GM19397 (cell line): Measurements from ENCODE around the gene SLC26A2.
A peak's percentile ranks its signal among the peaks of the same experiment; 100 is the strongest.

Experiments
- ATAC-seq: cut with Tn5 transposase; IDR thresholded peaks from one replicate; pipeline ENCODE4 v1.9.1; 2021; ENCODE audit warnings: mild to moderate bottlenecking, moderate library complexity; ENCODE audit not compliant: unreplicated experiment

SLC26A2 gene

DNA sequence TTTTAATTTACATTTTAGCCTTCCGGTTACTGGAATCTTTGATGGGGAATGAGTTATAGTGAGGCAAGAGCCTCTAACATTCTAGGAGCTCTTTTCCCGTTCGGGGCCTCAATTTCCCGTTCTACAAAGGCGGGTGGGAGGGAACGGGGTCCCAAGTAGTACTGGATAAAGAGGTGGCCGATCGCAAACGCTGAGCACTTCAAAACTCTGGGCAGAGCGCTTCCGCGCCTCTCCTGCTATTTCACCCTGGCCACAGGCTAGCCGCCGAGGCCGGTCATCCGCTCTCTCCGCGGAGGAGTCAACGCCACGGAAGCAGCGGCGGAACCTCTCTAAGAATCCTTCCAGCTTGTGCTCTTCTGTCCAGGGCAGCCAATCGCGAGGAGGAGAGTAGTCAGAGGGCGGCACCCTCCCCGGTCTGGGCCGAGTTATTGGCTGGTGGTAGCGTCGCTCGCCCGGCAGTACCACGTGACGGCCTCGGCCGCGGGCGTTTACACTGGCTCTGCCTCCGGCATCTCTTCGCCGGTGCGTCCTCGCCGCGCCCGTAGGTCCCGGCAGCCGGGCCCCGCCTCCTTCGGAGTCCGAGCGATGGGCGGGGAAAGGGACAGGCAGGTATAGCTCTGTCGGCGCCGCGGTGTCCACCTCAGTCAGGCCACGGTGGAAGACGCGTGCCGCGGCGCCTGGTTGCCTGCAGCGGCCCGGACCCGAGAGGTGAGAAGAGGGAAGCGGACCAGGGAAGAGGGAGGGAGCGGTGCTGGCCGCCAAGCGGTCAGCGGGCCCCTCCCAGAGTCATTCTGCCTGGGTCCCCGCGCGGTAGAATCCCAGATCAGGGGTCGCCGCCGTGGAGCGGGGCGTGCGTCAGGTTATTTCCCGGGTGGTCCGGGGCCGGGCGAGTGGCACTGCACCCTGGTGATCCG lies at the start of gene SLC26A2:
Gene SLC26A2, plus strand, starts transcription at position 487 of the 914 bp plus-strand sequence. CDS start 16,895 bp downstream, outside the sequence.
- ATAC-seq = peak; percentile 99

DNA sequence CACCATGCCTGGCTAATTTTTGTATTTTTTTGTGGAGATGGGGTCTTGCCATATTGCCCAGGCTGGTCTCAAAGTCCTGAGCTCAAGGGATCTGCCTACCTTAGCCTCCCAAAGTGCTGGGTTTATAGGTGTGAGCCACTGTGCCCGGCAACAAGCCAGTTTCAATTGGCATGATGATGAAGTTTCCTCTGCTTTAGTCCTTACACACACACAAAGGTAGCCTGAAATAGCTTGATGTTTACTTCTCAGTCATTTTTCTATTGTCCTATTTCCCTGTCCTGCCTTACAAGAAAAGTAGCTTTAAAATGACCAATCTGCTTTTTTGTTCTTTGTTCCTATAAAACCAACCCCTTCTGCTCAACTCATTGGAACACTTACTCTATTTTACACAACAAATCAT lies 49.5 kb upstream of the SLC26A2 start:
- no peak for ATAC-seq

DNA sequence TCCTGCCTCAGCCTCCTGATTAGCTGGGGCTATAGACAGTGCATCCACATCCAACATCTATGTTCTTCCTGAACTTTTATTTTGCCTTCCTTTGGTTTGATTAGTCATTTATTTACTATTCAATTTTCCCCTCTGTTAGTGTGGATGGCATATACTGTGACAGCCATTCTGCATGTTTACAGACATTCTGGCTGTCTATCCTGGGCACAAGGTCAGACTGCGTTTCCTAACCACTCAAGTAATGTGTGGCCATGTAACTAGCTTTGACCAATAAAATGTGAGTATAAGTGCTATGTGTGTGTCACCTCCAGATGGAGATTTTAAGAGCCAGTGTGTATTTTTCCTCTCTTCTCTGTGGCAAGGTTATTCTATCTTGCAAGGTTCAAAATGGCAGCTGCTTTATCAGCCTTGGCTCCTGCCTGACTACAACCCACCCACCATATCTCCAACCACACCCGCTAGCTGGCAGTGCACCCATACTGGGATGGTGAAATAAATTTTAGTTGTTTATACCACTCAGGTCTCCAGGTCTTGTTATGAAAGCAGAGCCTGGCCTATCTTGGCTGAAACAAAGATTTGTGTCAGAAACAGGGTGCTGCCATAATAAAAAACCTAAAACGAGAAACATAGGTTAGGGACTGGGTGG lies 48.2 kb upstream of the SLC26A2 start:
- ATAC-seq = no peak

DNA sequence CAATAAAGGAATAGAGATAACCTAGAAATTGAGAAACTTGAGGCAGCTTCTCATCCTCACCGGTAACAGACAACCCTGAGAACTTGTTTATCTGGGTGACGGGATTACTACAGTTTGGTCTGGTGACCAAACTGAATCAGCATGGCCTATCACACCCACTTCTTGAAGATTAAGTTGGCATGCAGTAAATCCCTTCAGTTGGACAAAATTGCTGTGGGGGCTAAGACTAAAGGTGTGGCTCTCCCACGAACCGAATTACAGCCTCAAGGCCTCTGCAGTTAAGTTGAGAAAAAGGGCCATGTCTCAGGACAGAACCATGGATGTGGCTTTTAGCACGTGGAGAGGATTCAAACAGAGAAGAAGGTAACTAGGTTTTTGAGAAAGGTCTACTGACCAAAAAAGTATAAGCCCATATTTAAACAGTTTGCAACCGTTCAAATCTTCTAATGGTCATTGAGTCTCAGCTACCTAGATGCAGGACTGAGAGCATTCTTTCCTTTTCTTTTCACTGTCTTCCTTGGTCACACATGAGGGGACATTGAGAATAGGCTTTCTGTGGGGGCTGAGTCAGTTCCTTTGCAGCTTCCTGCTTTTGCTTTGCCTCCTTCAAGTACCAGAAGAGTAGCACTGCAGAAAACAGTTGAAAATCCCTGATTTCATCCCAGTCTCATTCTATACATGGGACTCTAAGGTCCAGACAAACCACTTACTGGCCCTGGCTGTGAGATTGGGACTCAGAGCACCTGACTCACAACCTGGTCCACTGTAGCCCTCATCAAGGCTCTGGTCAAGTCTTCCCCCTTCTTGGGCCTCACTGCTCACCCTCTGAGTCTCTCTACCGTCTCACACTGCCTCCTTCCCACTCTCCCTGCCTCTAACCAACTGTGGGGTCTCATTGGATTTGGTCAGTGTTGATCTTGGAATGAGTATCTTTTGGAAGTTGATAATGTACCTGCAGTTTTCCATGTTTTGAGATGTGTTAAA lies 46.8 kb upstream of the SLC26A2 start:
- no peak for ATAC-seq

- ATAC-seq = no peak
Measured at GRCh38 chr5:149915392-149916260, 44.9 kb upstream of the SLC26A2 start.

GRCh38 chr5:149916334-149917072 lies 44.1 kb upstream of the SLC26A2 start:
- ATAC-seq = no peak

DNA sequence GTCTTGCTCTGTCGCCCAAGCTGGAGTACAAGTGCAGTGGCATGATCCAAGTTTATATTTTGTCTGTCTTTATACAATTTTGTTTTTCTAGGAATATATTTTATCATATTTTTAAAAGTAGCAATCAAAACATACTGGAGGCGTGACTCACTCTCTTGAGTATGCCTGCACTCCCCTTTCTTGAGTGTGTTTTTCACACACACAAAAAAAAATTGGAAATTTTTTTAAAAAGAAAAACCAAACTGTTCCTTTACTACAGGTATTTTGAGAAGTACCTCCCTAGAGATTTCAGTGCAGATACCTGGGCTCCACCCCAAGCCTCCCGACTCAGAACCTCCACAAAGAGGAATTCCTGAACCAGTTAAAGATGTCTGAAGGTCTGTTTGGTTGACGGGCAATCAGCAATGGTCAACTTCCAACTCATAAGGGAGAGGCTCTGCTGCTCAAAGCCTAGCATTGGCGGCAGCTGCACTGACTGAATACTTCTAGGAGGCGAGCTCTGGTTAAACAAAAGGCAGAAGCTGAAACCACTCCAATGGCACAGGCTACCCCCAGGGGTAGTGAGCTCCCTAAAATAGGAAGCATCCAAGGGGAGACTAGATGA lies 43.4 kb upstream of the SLC26A2 start:
- ATAC-seq = no peak

- ATAC-seq = no peak
Measured at GRCh38 chr5:149921597-149921996, 39.0 kb upstream of the SLC26A2 start.

GRCh38 chr5:149922950-149923349 lies 37.6 kb upstream of the SLC26A2 start:
- ATAC-seq = no peak

DNA sequence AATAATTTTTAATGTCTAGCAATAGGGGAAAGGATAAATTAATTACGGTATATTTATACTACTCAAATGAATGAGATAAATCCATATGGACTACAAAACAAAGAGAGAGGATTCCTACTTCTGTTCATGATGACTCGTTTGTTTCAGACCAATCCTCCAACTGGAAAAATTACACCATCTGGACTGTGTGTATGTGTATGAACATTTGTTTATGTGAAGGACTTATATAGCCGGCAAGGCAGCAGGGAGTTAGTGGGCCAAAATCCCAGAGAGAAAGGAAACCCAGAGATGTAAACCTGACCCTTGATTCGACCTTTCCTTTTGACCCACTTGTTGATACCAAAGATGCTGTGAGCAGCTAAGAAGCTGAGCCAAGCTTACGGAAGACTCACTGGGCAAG lies 36.1 kb upstream of the SLC26A2 start:
- ATAC-seq = no peak

DNA sequence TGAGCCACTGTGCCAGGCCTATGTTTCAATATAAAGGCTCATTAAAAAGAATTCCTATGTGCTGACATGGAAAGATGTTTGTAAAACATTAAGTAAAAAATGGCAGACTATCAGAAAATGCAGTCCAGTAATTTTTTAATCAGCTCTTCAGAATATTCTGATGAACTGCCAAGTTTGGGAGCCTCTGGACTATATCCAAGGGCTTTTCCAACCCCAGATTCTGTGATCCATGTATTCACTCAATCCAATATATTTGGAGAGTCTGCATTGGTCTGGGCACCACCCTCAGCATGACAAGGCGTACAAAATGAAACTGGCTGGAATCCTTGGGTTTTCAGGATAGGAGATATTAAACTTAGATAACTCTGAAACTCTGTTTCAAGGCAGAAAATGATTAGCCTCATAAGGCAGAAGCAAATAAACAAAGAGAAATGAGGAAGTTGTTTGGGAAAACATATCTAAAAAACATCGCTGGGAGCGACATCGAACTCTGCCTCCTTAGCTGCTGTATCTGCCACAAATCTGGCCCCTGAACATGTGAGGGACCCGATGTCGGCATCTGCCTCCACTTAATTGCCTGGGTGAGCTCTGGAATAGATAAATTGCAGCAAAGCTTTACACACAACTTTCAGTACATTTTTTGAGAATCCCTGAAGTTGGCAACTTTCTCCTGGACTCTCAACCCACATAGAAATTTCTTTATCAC lies 30.4 kb upstream of the SLC26A2 start:
- ATAC-seq = no peak

DNA sequence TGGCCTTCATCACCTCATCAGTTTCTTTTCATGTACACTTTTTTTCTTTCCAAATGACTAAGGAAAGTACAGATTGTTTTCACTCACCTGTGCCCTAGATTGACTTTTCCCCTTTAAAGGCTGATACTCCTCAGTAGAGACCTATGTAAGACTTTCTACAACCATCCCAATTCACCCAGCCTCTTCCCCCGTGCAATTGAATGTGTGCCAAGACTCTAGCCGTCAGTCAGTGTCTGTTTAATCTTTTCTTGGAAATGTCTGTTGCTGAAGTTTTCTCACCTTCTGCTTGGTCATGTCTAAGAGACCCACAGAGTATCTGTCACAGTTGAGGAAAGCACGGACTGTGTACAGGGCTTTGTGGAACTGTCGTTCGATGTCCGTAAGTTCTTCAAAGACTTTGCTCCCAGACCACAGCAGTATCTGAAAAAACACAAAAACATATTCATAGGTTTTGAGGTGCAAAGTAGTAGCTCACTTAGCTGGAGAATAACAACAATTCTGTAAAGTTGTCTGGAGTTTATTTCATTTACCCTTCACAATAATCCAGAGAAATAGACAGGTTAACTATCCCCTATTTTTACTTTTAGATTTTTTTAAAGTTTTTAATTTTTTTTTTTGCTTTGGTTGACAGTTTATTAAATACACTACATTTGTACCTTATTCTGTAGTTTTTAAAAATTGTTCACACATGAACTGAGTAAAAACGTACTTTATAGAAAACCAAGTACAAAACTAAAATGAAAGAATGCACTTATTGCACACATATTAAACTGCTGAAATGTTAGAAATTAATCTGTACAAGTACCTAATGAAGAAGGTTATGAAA lies 29.6 kb upstream of the SLC26A2 start:
- no peak for ATAC-seq

- no peak for ATAC-seq
Measured at GRCh38 chr5:149931992-149932436, 28.5 kb upstream of the SLC26A2 start.

DNA sequence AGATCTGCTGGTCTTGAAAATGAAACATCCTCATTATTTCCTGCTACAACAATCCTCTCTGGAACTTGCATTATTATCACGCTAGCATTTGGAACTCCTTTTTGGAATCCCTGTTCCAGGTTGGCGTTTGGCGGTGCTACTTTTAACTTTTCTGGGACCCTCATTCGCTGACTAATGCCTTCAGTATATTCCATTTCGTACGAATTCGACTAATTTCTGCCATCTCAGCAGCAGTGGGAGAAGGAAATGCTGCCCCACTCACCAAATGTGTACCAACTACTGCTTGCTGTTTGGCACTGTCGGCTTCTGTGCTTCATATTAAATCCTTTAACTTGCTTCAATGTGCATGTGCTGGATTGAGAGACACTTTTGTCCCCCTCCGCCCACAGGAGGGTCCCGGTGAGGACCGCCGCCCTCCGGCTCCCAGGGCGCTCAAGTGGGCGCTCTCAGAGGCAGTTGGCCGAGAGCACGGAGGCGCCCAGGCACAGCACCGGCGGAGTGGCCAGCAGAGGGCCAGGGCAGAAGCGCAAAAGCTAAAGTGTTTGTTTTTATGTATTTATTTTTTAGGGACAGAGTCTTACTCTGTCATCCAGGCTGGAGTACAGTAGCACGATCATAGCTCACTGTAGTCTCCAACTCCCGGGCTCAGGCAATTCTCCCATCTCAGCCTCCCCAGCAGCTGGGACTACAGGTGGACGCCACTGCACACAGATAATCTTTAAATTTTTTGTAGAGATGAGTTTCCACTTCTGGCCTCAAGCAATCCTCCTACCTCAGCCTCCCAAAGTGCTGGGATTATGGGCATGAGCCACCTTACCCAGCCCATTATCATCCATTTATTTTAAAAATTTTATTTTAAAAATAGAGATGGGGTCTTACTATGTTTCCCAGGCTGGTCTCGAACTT lies 27.9 kb upstream of the SLC26A2 start:
- ATAC-seq = no peak

- no peak for ATAC-seq
Measured at GRCh38 chr5:149935431-149935901, 25.1 kb upstream of the SLC26A2 start.

DNA sequence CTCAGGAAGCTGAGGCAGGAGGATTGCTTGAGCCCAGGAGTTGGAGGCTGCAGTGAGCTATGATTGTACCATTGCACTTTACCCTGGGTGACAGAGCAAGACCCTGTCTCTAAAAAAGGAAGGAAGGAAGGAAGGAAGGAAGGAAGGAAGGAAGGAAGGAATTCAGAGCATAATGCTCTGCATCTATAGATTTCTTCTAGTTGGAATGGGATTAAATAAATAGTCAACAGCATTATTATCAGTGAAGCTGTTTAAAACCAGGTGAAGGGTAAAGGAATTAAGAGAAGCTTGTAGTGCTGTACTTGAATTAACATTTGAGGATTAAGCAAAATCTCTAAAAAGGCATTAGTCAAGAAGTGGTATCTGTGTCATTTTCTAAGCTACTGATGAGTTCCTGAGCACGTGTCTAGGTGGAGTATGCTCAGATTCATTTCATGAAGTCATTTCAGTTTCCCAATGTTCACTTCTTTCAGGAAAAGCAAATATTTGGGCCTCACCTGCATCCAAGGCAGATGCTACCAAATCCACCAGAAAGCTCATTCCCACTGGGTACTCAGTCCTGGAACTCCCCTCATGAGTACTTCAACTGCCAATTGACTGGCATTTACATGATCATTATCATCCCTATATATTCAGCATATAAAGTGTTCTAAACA lies 24.4 kb upstream of the SLC26A2 start:
- no peak for ATAC-seq
